NCI-H1105 (cell line): ENCODE measurements around the gene P3H2.
A peak's percentile ranks its signal among the peaks of the same experiment; 100 is the strongest.
"Not testable (repeated sequence)": the region's sequence is repeated elsewhere in the genome, so short reads cannot be mapped to it uniquely, and the experiment has no call there.

Experiments
- DNase-seq: peaks from one replicate; lab custom pipeline; 2025; lab: John Stamatoyannopoulos, UW

Gene P3H2

GRCh38 chr3:189981668-189982067 lies 139.0 kb downstream of the P3H2 start:
- no peak for DNase-seq

GRCh38 chr3:189978753-189979152 lies 141.9 kb downstream of the P3H2 start:
- DNase-seq: no peak

GRCh38 chr3:189977174-189977573 lies 143.5 kb downstream of the P3H2 start:
- no peak for DNase-seq

- DNase-seq: no peak
Measured at GRCh38 chr3:189975391-189975990, 145.2 kb downstream of the P3H2 start.

- no peak for DNase-seq
Measured at GRCh38 chr3:189974359-189974758, 146.3 kb downstream of the P3H2 start.

- DNase-seq: peak; percentile 64
Measured at GRCh38 chr3:189967254-189967865, 153.3 kb downstream of the P3H2 start.

- no peak for DNase-seq
Measured at GRCh38 chr3:189966843-189967242, 153.9 kb downstream of the P3H2 start.

- no peak for DNase-seq
Measured at GRCh38 chr3:189964623-189965332, 155.9 kb downstream of the P3H2 start.

GRCh38 chr3:189962466-189962865 lies 158.2 kb downstream of the P3H2 start:
- no peak for DNase-seq

- DNase-seq: peak; percentile 74
Measured at GRCh38 chr3:189961522-189962161, 159.1 kb downstream of the P3H2 start.

- not testable (repeated sequence) for DNase-seq
Measured at GRCh38 chr3:189961086-189961485, 159.6 kb downstream of the P3H2 start.

- DNase-seq: no peak
Measured at GRCh38 chr3:189954733-189955665, 165.7 kb downstream of the P3H2 start.

GRCh38 chr3:189953551-189953950 lies 167.1 kb downstream of the P3H2 start:
- no peak for DNase-seq

GRCh38 chr3:189952272-189952671 lies 168.4 kb downstream of the P3H2 start:
- no peak for DNase-seq

- no peak for DNase-seq
Measured at GRCh38 chr3:189950258-189950657, 170.4 kb downstream of the P3H2 start.

- no peak for DNase-seq
Measured at GRCh38 chr3:189949580-189949979, 171.1 kb downstream of the P3H2 start.

- DNase-seq: no peak
Measured at GRCh38 chr3:189948724-189949045, 172.0 kb downstream of the P3H2 start.

- peak; percentile 22 for DNase-seq
Measured at GRCh38 chr3:189947948-189948723, 172.6 kb downstream of the P3H2 start.

- DNase-seq: no peak
Measured at GRCh38 chr3:189947068-189947467, 173.6 kb downstream of the P3H2 start.

- DNase-seq: no peak
Measured at GRCh38 chr3:189945935-189946709, 174.6 kb downstream of the P3H2 start.
